Measurements from ENCODE around the gene LATS1.

GRCh38 chr6:149719531-149719930 lies 1.6 kb upstream of the LATS1 start:
- TF ChIP-seq CTCF (IDR thresholded peaks at IDR 0.05; ENCODE audit: control extremely low read depth in 1 of 3, insufficient read depth in 1 of 3, low read depth in 1 of 3, low read length in 3 of 3) (no peak), ZNF274 (IDR thresholded peaks at IDR 0.05; ENCODE audit: borderline replicate concordance, extremely low read depth, low read length) (no peak), RNF2 (IDR thresholded peaks at IDR 0.05; ENCODE audit: borderline replicate concordance, low read depth, low read length, missing control alignments, poor library complexity, severe bottlenecking) (no peak), MAFK (IDR thresholded peaks at IDR 0.05; ENCODE audit: low read depth, low read length) (no peak), POLR2A (IDR thresholded peaks at IDR 0.05; ENCODE audit: control extremely low read depth in 1 of 2, low read depth in 2 of 2, low read length in 2 of 2) (no peak), TAF1 (IDR thresholded peaks at IDR 0.05; ENCODE audit: low read depth, low read length) (no peak), BRCA1 (IDR thresholded peaks at IDR 0.05; ENCODE audit: low read depth, low read length) (no peak), YY1 (IDR thresholded peaks at IDR 0.05; ENCODE audit: low read depth, low read length) (no peak), POLR2AphosphoS5 (IDR thresholded peaks at IDR 0.05; ENCODE audit: low read depth, low read length) (no peak), MAX (IDR thresholded peaks at IDR 0.05) (no peak)

All from H1 (cell line).